Panc1 (cell line): Measurements from ENCODE around the gene KDM4B. TPM values are rescaled to one million over a fixed set of nuclear protein-coding genes. Genes with fewer than 3 reads are reported as not detected.
A peak's percentile ranks its signal among the peaks of the same experiment; 100 is the strongest.

Experiments
- ATAC-seq: fragments of 200-7000 bp; cut with Tn5 transposase; 2 replicates; pipeline ENCODE4 v1.9.1; 2020; ENCODE audit warnings: mild to moderate bottlenecking, moderate library complexity
- BruUV-seq: library from RNA; stranded (reverse); fragments of 400-500 nt; replicated peaks from 2 replicates; lab custom pipeline; 2021; lab: Mats Ljungman, UMichigan
- CTCF ChIA-PET: fragments of 300-600 bp; sonication (Branson Sonifier 250); formaldehyde crosslinking; loops from one replicate; lab custom pipeline; 2022; ENCODE audit warnings: antibody characterized with exemption; lab: Charles Lee
- POLR2A ChIA-PET: fragments of 300-600 bp; sonication (Branson Sonifier 250); formaldehyde crosslinking; loops from one replicate; lab custom pipeline; 2022; ENCODE audit warnings: antibody characterized with exemption; lab: Charles Lee
- DNase-seq: peaks from one replicate; pipeline ENCODE4 v3.0.0-alpha.2; 2010; ENCODE audit warnings: low read depth, low spot score
- H3K27ac ChIP-seq: 2 replicates; pipeline ENCODE4 v1.5.1; 2011; ENCODE audit warnings: mild to moderate bottlenecking, low read length, inconsistent platforms
- H3K27me3 ChIP-seq: fragments of 200-500 bp; sonication (Bioruptor generic); 2 replicates; pipeline ENCODE4 v1.6.0; 2014; ENCODE audit warnings: low read length, inconsistent platforms; ENCODE audit not compliant: control insufficient read depth, insufficient read depth
- H3K36me3 ChIP-seq: fragments of 200-500 bp; sonication (Bioruptor generic); 2 replicates; pipeline ENCODE4 v1.5.1; 2014; ENCODE audit warnings: inconsistent platforms, mild to moderate bottlenecking, low read length, moderate library complexity; ENCODE audit not compliant: control insufficient read depth, insufficient read depth
- H3K4me1 ChIP-seq: 2 replicates; pipeline ENCODE4 v1.5.1; 2011; ENCODE audit warnings: inconsistent platforms, mild to moderate bottlenecking, low read length, moderate library complexity; ENCODE audit not compliant: control insufficient read depth, insufficient read depth
- H3K4me3 ChIP-seq, 2 experiments: 2 replicates each; pipeline ENCODE4 v1.5.1; 2011 to 2012; ENCODE audit warnings: low read depth in 2 of 2, low read length in 2 of 2, mild to moderate bottlenecking in 2 of 2, inconsistent platforms in 1 of 2, moderate library complexity in 1 of 2
- H3K9me3 ChIP-seq: fragments of 200-500 bp; sonication (Bioruptor generic); 2 replicates; pipeline ENCODE4 v1.5.1; 2014; ENCODE audit warnings: low read depth, mild to moderate bottlenecking, inconsistent platforms, low read length, moderate library complexity; ENCODE audit not compliant: control insufficient read depth, insufficient read depth
- POLR2AphosphoS5 ChIP-seq: IDR thresholded peaks from 2 replicates; pipeline ENCODE4 v1.6.1; 2012; ENCODE audit warnings: mild to moderate bottlenecking, low read depth, low read length, moderate library complexity
- SIN3A ChIP-seq: IDR thresholded peaks from 2 replicates; pipeline ENCODE4 v1.6.1; 2012; ENCODE audit warnings: low read depth, mild to moderate bottlenecking, low read length, moderate library complexity, borderline replicate concordance; ENCODE audit not compliant: insufficient read depth
- TCF7L2 ChIP-seq: IDR thresholded peaks from 2 replicates; pipeline ENCODE4 v1.6.1; 2011; ENCODE audit warnings: mild to moderate bottlenecking, low read depth, low read length, inconsistent platforms
- in situ Hi-C: cut with HindIII; loops from 2 replicates; pipeline ENCODE4 v1.10.0; 2016; ENCODE audit warnings: low sequenced_read_pairs, low pct_unique_long_range_greater_than_20kb
- intact Hi-C: fragments of 100-400 bp; cut with micrococcal nuclease; formaldehyde crosslinking; loops from one replicate; pipeline ENCODE4 v1.10.0; 2022; ENCODE audit not compliant: unreplicated experiment
- total RNA-seq: library from RNA; stranded (reverse); gene quantifications from one replicate; pipeline ENCODE4 v1.2.1, GENCODE V29; 2021; ENCODE audit not compliant: unreplicated experiment
- TF ChIP-seq, protein P1 (sequence below): fragments of 450-650 bp; IDR thresholded peaks from 2 replicates; pipeline ENCODE4 v1.5.1; 2017; ENCODE audit warnings: mild to moderate bottlenecking
- TF ChIP-seq, protein P2 (sequence below), 2 experiments: IDR thresholded peaks; 2 replicates each; pipeline ENCODE4 v1.6.1; 2011 to 2012; ENCODE audit warnings: low read depth in 2 of 2, control low read depth in 1 of 2, low read length in 1 of 2, mild to moderate bottlenecking in 1 of 2, moderate library complexity in 1 of 2; ENCODE audit not compliant: insufficient read depth in 1 of 2

KDM4B gene
- total RNA-seq, 1 experiment from 2014 or later, result 18.4 TPM

DNA sequence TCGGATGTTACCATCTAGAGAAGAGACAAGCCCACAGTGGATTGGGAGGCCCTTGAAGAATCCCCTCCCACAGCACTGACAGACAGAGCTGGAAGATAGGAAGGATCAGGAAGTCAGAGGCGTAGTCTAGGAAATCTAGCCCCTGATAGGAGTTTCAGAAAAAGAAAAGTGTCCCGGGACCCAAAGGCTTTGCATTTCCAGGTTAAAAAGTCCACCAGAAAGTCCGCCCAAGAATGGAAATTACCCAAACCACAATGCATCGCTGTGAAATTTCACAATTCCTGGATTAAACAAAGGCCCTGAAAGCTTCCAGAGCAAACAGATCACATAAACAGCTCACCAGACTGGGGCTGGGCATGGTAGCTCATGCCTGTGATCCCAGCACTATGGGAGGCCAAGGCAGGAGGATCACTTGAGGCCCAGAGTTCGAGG, 146.9 kb downstream of the KDM4B start:
- intact Hi-C loops, result no loop called here
- ChIA-PET CTCF (interaction anchor here (0.5 kb wide), 1 partner anchor 1128 kb away, joined by 9 read pairs; no protein-coding TSS in a partner anchor), POLR2A (no interaction called here)
- ATAC-seq (no peak), DNase-seq (no peak)
- no peaks in the 10 kb centered on the region for H3K9me3 ChIP-seq
- H3K4me3 ChIP-seq, result no peak overlapping the region
- no peaks in the 10 kb centered on the region for H3K4me1 ChIP-seq
- no peaks in the 10 kb centered on the region for H3K27me3 ChIP-seq
- no TSS peak for BruUV-seq
- TF ChIP-seq, protein P1, sequence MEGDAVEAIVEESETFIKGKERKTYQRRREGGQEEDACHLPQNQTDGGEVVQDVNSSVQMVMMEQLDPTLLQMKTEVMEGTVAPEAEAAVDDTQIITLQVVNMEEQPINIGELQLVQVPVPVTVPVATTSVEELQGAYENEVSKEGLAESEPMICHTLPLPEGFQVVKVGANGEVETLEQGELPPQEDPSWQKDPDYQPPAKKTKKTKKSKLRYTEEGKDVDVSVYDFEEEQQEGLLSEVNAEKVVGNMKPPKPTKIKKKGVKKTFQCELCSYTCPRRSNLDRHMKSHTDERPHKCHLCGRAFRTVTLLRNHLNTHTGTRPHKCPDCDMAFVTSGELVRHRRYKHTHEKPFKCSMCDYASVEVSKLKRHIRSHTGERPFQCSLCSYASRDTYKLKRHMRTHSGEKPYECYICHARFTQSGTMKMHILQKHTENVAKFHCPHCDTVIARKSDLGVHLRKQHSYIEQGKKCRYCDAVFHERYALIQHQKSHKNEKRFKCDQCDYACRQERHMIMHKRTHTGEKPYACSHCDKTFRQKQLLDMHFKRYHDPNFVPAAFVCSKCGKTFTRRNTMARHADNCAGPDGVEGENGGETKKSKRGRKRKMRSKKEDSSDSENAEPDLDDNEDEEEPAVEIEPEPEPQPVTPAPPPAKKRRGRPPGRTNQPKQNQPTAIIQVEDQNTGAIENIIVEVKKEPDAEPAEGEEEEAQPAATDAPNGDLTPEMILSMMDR, result no peak
- TF ChIP-seq, protein P2, sequence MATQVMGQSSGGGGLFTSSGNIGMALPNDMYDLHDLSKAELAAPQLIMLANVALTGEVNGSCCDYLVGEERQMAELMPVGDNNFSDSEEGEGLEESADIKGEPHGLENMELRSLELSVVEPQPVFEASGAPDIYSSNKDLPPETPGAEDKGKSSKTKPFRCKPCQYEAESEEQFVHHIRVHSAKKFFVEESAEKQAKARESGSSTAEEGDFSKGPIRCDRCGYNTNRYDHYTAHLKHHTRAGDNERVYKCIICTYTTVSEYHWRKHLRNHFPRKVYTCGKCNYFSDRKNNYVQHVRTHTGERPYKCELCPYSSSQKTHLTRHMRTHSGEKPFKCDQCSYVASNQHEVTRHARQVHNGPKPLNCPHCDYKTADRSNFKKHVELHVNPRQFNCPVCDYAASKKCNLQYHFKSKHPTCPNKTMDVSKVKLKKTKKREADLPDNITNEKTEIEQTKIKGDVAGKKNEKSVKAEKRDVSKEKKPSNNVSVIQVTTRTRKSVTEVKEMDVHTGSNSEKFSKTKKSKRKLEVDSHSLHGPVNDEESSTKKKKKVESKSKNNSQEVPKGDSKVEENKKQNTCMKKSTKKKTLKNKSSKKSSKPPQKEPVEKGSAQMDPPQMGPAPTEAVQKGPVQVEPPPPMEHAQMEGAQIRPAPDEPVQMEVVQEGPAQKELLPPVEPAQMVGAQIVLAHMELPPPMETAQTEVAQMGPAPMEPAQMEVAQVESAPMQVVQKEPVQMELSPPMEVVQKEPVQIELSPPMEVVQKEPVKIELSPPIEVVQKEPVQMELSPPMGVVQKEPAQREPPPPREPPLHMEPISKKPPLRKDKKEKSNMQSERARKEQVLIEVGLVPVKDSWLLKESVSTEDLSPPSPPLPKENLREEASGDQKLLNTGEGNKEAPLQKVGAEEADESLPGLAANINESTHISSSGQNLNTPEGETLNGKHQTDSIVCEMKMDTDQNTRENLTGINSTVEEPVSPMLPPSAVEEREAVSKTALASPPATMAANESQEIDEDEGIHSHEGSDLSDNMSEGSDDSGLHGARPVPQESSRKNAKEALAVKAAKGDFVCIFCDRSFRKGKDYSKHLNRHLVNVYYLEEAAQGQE (IDR thresholded peaks at IDR 0.05; ENCODE audit: insufficient read depth in 1 of 2, low read depth in 2 of 2, low read length in 1 of 2), result no peak
- TF ChIP-seq SIN3A (no peak), POLR2AphosphoS5 (no peak), TCF7L2 (no peak)
- no peak overlapping the region for H3K27ac ChIP-seq
- in situ Hi-C loops, result no loop called here
- H3K36me3 ChIP-seq, result no peaks in the 10 kb centered on the region

DNA sequence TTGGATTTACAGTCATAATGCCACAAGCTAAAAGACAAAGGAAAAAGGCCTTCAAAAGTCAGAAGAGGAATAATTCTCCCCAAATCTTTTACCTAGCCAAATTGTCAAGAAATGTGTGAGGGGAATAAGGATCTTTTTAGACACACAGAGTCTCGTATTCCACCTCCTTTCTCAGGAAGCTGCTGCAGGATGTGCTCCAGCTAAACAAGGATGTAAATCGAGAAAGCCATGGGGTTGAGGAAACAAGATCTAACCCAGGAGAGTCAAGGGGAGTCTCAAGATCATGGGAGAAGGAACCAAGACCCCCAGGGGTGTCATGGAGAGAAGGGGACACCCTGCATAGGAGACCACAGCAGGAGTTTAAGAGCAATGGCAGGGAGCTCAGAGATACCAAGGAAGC, 147.4 kb downstream of the KDM4B start:
- no peaks in the 10 kb centered on the region for H3K27me3 ChIP-seq
- H3K4me3 ChIP-seq, result no peak overlapping the region
- ATAC-seq (no peak), DNase-seq (no peak)
- BruUV-seq, result TSS peak; percentile 65
- CTCF ChIA-PET, result interaction anchor here (0.5 kb wide), 1 partner anchor 1129 kb away, joined by 9 read pairs; no protein-coding TSS in a partner anchor
- H3K36me3 ChIP-seq, result no peaks in the 10 kb centered on the region
- H3K9me3 ChIP-seq, result no peaks in the 10 kb centered on the region
- POLR2A ChIA-PET, result no interaction called here
- no peak overlapping the region for H3K27ac ChIP-seq
- H3K4me1 ChIP-seq, result no peaks in the 10 kb centered on the region
- intact Hi-C loops (no loop called here), in situ Hi-C loops (no loop called here)
- no peak for TF ChIP-seq POLR2AphosphoS5
- no peak for TF ChIP-seq TCF7L2

DNA sequence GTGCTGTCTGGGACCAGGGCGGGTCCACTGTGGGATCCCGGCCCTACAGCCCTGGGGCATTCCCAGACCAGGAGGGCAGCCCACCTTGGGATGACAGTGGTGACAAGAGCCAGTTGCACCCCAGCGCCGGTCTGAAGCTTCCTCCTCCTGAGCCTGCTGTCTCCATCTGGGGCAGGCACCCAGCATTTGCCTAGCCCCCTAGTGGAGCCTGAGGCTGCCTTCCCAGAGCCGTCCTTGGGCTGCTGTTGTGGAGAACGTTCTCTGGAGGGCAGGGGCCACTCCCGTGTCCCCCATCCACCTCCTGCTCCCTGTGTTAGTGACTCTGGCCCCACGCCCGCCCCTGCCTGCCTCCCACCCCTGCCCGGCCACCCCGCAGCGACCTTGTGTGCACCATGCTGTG, 148.5 kb downstream of the KDM4B start:
- intact Hi-C loops (no loop called here), in situ Hi-C loops (no loop called here)
- BruUV-seq, result no TSS peak
- no peaks in the 10 kb centered on the region for H3K9me3 ChIP-seq
- no peak overlapping the region for H3K4me3 ChIP-seq
- DNase-seq (no peak), ATAC-seq (peak; percentile 46; the same call in 1 of the 2 replicates)
- no peaks in the 10 kb centered on the region for H3K4me1 ChIP-seq
- H3K36me3 ChIP-seq, result no peaks in the 10 kb centered on the region
- POLR2A ChIA-PET, result interaction anchor here (0.7 kb wide), 1 partner anchor 56 kb away, joined by 13 read pairs; no protein-coding TSS in a partner anchor
- CTCF ChIA-PET, result no interaction called here
- no peak overlapping the region for H3K27ac ChIP-seq
- no peaks in the 10 kb centered on the region for H3K27me3 ChIP-seq
- TF ChIP-seq, protein P1, result no peak
- TF ChIP-seq SIN3A, result no peak
- TF ChIP-seq, protein P2 (IDR thresholded peaks at IDR 0.05; ENCODE audit: insufficient read depth in 1 of 2, low read depth in 2 of 2, low read length in 1 of 2), result no peak
- TF ChIP-seq POLR2AphosphoS5, result no peak
- TF ChIP-seq TCF7L2, result no peak
